Measurements from ENCODE around the gene GMDS.

GMDS gene

GRCh38 chr6:2063547-2063946 lies 181.9 kb downstream of the GMDS start:
- TF ChIP-seq EZH2phosphoT487 (IDR thresholded peaks at IDR 0.05; ENCODE audit: low read depth) (no peak), CTCF (IDR thresholded peaks at IDR 0.05; ENCODE audit: low read depth, low read length) (no peak)
- Histone ChIP-seq H3K9ac (ENCODE audit: low read length) (no peak overlapping the region), H3K36me3 (replicated peaks; ENCODE audit: low read depth, low read length) (no peaks in the 10 kb centered on the region), H2AFZ (ENCODE audit: low read depth, low read length) (no peak overlapping the region), H3K4me1 (ENCODE audit: low read length) (no peaks in the 10 kb centered on the region), H3K79me2 (ENCODE audit: low read length) (no peaks in the 10 kb centered on the region), H4K20me1 (ENCODE audit: insufficient read depth, low read length) (no peaks in the 10 kb centered on the region), H3K9me3 (ENCODE audit: insufficient read depth, low read length) (no peaks in the 10 kb centered on the region), H3K4me2 (ENCODE audit: low read length) (no peak overlapping the region), H3K4me3 (ENCODE audit: low read length) (no peak overlapping the region), H3K27me3 (ENCODE audit: low read depth, low read length) (no peaks in the 10 kb centered on the region), H3K27ac (ENCODE audit: low read length) (no peak overlapping the region)

GRCh38 chr6:2061880-2062279 lies 183.5 kb downstream of the GMDS start:
- no peak overlapping the region for H3K4me2 ChIP-seq (ENCODE audit: low read length)
- no peak overlapping the region for H3K27ac ChIP-seq (ENCODE audit: low read length)
- TF ChIP-seq EZH2phosphoT487 (IDR thresholded peaks at IDR 0.05; ENCODE audit: low read depth) (no peak), CTCF (IDR thresholded peaks at IDR 0.05; ENCODE audit: low read depth, low read length) (no peak)
- H3K27me3 ChIP-seq (ENCODE audit: low read depth, low read length) = no peaks in the 10 kb centered on the region
- H4K20me1 ChIP-seq (ENCODE audit: insufficient read depth, low read length) = no peaks in the 10 kb centered on the region
- H2AFZ ChIP-seq (ENCODE audit: low read depth, low read length) = no peak overlapping the region
- H3K4me1 ChIP-seq (ENCODE audit: low read length) = no peaks in the 10 kb centered on the region
- no peaks in the 10 kb centered on the region for H3K79me2 ChIP-seq (ENCODE audit: low read length)
- no peak overlapping the region for H3K9ac ChIP-seq (ENCODE audit: low read length)
- H3K4me3 ChIP-seq (ENCODE audit: low read length) = no peak overlapping the region
- H3K36me3 ChIP-seq (replicated peaks; ENCODE audit: low read depth, low read length) = no peaks in the 10 kb centered on the region
- no peaks in the 10 kb centered on the region for H3K9me3 ChIP-seq (ENCODE audit: insufficient read depth, low read length)

- TF ChIP-seq EZH2phosphoT487 (IDR thresholded peaks at IDR 0.05; ENCODE audit: low read depth) (no peak), CTCF (IDR thresholded peaks at IDR 0.05; ENCODE audit: low read depth, low read length) (no peak)
- Histone ChIP-seq H3K4me2 (ENCODE audit: low read length) (no peak overlapping the region), H3K79me2 (ENCODE audit: low read length) (no peaks in the 10 kb centered on the region), H3K9ac (ENCODE audit: low read length) (no peak overlapping the region), H3K27ac (ENCODE audit: low read length) (no peak overlapping the region), H3K4me1 (ENCODE audit: low read length) (peaks cover 3% of the 10 kb centered on the region; the same call in 1 of the 2 replicates), H2AFZ (ENCODE audit: low read depth, low read length) (no peak overlapping the region), H4K20me1 (ENCODE audit: insufficient read depth, low read length) (no peaks in the 10 kb centered on the region), H3K4me3 (ENCODE audit: low read length) (no peak overlapping the region), H3K27me3 (ENCODE audit: low read depth, low read length) (no peaks in the 10 kb centered on the region), H3K36me3 (replicated peaks; ENCODE audit: low read depth, low read length) (no peaks in the 10 kb centered on the region), H3K9me3 (ENCODE audit: insufficient read depth, low read length) (no peaks in the 10 kb centered on the region)
Measured at GRCh38 chr6:2055911-2056310, 189.5 kb downstream of the GMDS start.

- H3K27me3 ChIP-seq (ENCODE audit: low read depth, low read length) = no peaks in the 10 kb centered on the region
- no peak overlapping the region for H3K27ac ChIP-seq (ENCODE audit: low read length)
- no peaks in the 10 kb centered on the region for H3K9me3 ChIP-seq (ENCODE audit: insufficient read depth, low read length)
- TF ChIP-seq EZH2phosphoT487 (IDR thresholded peaks at IDR 0.05; ENCODE audit: low read depth) = no peak
- no peak for TF ChIP-seq CTCF (IDR thresholded peaks at IDR 0.05; ENCODE audit: low read depth, low read length)
- H3K79me2 ChIP-seq (ENCODE audit: low read length) = no peaks in the 10 kb centered on the region
- no peak overlapping the region for H3K4me3 ChIP-seq (ENCODE audit: low read length)
- H3K9ac ChIP-seq (ENCODE audit: low read length) = no peak overlapping the region
- H3K36me3 ChIP-seq (replicated peaks; ENCODE audit: low read depth, low read length) = no peaks in the 10 kb centered on the region
- H4K20me1 ChIP-seq (ENCODE audit: insufficient read depth, low read length) = no peaks in the 10 kb centered on the region
- no peak overlapping the region for H2AFZ ChIP-seq (ENCODE audit: low read depth, low read length)
- H3K4me2 ChIP-seq (ENCODE audit: low read length) = no peak overlapping the region
- peaks cover 3% of the 10 kb centered on the region; the same call in 1 of the 2 replicates for H3K4me1 ChIP-seq (ENCODE audit: low read length)
Measured at GRCh38 chr6:2055143-2055542, 190.3 kb downstream of the GMDS start.

All from OCI-LY3 (cell line).